HG03378 (cell line): Measurements from ENCODE around the gene TLE2.
"Not testable (repeated sequence)": the region's sequence is repeated elsewhere in the genome, so short reads cannot be mapped to it uniquely, and the experiment has no call there.

Experiments
- ATAC-seq: cut with Tn5 transposase; IDR thresholded peaks from one replicate; pipeline ENCODE4 v1.9.1; 2021; ENCODE audit warnings: mild to moderate bottlenecking, moderate library complexity; ENCODE audit not compliant: unreplicated experiment

Gene TLE2

DNA sequence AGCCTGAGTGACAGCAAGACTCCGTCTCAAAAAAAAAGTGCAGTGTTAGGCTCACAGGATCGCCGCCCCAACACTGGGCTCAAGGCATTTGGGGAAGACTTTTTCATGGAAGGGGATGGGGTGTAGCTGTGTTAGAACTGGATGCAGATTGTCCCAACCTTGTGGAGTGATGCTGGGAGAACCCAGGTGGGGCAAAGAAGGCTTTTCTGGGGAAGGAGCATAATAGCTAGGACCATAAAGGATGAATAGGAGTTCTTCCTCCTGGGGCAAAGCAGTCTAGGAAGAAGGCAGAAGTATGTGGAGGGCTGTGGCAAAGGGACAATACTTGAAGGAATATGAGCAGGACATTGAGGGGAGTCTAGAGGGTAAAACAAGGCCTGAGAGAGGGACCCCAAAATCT, 40.5 kb downstream of the TLE2 start:
- ATAC-seq: no peak

DNA sequence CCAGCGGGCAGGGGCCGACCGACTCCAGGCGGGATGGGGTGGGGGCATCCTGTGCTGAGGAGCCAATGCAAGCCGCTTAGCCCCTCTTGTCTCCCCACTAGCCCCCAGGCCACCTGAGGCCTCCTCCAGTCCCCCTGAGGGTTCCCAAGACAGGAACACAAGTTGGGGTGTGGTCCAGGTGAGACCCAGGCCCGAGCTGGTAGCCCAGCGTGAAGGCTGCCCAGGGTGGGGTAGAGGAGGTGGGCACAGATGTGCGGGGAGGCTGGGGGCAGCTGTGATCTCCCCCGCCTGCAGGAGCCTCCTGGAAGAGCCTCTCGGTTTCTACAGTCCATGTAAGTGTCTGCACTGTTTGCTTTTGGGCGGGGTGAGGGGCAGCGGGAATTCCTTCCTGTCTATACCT, 41.3 kb downstream of the TLE2 start:
- ATAC-seq: no peak

DNA sequence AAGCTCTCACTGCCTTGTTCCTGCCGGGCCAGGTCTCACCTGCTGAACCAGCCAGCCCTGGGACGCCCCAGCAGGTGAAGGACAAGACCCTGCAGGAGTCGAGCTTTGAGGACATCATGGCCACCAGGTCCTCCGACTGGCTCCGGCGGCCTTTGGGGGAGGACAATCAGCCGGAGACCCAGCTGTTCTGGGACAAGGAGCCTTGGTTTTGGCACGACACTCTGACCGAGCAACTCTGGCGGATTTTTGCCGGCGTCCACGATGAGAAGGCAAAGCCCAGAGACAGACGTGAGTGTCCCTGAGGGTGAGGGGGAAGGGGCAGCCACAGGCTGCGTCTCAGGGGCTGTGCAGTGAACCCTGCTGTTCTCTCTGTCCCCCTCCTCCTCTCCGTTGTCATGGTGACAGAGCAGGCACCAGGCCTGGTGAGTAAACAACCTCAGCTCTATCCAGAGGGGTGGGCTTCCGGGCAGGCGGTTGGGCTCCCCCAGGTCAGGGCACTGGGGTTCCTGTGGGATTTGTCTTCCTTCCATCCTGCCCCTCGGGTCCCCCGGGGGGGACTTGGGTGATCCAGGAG, 42.0 kb downstream of the TLE2 start:
- no peak for ATAC-seq

DNA sequence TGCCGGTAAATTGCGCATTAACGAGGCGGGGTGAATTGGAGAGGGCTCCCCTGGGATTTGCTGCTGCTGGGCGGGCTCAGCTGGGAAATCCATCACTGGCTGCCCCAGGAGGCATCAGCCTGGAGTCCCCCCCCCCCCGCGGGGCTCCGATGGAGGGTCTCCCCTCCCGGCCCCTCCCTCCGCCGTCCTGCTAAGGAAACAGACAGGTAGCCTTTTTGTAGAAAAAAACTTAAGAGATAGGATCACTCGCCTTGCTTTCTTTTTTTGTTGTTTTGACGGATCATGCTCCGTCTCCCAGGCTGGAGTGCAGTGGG, 44.9 kb downstream of the TLE2 start:
- no peak for ATAC-seq

DNA sequence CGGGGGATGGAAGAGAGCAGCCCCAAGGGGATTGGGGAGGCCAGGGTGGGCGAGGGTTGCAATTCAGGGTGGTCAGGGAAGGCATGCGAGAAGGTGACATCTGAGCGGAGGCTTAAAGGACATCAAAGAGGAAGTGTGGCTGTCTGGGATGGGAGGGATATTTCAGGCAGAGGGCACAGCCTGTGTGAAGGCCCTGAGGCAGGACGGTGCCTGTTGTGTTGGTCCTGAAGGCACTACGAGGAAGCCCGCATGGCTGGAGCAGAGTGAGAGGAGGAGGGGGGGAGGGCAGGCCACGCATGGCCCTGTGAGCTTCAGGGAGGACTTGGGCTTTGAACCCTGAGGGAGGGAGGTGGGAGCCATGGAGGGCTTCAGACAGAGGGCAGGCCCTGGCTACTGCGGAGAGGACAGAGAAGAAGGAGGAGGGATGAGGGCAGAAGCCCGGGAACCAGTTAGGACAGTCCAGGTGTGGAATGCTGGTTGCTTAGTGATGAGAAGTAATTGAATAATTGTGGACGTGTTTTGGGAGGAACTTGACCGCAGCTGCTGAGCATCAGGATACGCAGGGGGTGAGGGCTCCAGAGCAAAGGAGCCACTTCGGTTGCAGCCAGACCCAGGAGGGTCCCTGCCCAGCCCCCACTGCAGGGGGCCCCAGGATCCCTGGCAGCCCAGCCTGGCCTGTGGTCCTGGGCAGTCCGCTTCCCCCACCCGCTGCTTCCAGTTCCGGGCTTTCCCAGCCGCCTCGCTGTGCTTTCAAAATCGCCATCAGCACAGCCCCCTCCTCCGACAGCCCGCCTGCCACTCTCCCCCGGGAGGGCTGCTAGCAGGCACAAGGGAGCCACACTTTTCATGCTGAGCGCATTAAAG, 45.5 kb downstream of the TLE2 start:
- no peak for ATAC-seq

DNA sequence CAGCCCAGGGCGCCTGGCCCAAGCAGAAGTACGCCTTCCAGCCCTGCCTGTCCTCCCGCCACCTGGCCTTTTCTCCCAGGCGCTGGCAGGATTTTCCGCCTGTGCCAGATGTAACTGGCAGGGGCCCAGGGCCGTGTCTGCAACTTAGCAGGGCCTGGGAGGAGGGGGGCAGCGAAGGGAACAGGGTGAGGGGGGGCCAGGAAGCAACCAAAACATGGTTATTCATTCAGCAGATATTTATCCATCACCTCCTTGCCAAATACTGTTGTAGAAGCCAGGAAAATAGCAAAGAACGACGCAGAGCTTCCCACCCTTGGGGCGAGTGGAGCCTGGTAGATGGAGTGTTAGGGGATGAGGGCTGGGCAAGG, 46.1 kb downstream of the TLE2 start:
- ATAC-seq: no peak

DNA sequence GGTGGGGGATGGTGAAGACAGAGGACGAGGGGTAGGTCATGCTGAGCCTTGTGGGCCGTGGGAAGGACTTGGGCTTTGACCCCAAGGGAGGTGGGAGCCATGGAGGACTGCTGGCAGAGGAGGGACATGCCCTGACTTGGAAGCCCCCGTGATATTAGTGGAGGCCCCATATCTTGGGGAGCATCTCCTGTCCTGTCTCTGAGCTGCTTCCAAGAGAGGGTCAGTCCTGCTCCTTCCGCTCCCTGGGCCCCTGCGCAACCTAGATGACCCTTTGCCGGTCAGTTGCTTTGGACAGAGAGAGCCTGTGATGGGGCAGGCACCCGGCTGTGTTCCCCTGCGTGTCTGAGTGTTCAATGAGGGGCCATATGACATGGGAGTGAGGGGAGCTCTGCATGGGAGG, 46.5 kb downstream of the TLE2 start:
- ATAC-seq: no peak

DNA sequence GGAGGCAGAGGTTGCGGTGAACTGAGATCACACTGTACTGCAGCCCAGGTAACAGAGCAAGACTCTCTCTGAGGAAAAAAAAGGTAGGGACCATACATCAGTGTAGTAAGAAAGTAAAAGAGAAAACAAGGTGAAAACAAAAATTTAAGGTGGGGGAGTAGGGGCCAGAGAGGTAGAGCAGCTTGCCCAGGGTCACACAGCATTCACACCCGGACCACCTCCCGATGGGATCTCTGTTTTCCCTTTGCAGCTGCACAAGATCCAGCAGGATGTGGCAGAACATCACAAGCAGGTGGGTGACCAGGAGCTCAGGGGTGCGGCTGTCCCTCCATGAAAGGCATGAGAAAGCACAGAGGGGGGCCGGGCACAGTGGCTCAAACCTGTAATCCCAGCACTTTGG, 47.2 kb downstream of the TLE2 start:
- ATAC-seq: no peak

DNA sequence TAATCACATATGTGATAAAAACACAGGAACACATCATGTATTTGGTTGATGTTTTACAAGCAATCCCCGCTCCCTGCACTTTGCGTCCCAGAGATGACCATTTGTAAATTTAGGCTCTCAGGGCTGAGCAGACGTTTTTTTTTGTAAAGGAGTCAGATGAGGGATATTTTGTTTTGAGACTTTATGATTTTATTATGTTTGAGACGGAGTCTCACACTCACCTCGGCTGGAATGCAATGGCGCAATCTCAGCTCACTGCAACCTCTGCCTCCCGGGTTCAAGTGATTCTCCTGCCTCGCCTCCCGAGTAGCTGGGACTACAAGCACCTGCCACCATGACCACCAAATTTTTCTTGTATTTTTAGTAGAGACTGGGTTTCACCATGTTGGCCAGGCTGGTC, 50.3 kb downstream of the TLE2 start:
- no peak for ATAC-seq

DNA sequence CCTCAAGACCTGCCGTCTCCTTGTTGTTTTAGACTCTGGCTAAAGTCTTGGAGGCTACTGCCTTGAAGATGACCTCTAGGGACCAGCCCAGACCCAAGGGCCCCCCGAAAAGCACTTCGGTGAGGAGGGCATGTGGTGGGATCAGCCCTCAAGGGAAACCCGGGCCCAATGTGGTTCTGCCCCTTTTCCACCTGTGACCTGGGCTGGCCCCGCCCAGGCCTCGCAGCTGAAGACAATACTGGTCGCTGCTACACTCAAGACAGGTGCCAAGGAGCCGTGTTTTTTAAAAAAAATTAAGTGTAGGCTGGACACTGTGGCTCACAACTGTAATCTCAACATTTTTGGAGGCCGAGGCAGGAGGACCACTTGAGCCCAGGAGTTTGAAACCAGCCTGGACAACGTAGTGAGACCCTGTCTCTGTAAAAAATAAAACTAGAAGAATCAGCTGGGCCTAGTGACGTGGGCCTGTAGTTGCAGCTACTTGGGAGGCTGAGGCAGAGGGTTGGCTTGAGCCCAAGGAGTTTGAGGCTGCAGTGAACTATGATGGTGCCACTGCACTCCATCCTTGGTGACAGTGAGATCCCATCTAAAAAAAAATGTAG, 50.8 kb downstream of the TLE2 start:
- ATAC-seq: no peak

DNA sequence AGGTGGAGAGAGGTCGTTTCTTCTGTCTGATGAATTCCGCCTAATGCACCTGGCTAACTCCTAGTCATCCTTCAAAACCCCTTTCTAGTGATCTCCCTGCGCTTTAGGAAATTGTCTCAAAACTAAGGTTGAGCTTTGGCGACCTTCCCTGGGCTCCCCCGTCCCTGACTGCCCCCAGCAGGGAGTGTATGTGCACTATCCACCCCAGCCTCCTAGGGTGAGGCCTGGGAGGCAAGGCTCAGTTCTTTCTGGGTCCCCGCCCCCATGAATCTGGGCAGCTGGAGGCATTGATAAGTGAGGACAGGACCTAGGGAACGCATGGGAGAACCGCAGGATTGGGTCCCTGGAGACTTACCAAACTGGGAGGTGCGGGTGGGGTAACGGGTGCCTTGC, 51.3 kb downstream of the TLE2 start:
- ATAC-seq: peak; percentile 9

DNA sequence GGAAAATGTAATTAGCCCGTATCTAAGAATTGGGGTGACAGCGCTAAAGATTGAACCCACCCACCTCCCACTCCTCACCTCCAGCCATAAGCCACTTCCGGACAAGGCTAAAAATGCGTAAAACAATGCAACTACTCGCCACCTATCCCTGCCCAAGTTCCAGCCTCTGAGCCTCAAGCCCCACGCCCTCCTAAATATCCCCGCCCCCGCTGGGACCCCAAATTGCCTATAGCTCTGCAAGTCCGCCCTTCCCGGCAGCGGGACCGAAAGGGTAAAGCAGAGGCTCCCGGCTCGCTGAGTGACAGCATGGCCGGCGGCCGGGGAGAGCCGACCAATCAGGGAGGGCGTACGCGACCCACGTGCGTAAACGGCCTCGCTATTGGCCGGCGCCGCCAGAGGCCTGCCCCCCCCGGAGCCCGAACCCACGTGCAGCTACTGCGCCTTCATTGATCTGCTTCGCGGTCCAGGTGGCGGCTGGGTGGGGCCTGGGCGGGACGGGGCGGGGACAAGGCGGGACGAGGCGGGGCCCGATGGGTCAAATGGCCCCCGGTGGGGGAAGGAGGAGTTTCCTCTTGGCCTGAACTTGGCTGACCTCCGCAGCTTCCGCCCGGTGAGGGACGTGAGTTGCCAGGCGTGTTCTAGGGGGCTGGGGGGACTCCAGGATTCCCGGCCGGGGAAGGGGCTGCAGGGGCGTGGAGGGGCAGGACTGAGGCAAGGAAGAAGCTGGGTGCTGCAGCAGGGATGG, 51.9 kb downstream of the TLE2 start, which contains the start of gene TLE6:
Gene TLE6, plus strand, starts transcription at position 564 of the 745 bp plus-strand sequence. CDS start 670 bp downstream, outside the sequence.
- ATAC-seq: peak; percentile 72

DNA sequence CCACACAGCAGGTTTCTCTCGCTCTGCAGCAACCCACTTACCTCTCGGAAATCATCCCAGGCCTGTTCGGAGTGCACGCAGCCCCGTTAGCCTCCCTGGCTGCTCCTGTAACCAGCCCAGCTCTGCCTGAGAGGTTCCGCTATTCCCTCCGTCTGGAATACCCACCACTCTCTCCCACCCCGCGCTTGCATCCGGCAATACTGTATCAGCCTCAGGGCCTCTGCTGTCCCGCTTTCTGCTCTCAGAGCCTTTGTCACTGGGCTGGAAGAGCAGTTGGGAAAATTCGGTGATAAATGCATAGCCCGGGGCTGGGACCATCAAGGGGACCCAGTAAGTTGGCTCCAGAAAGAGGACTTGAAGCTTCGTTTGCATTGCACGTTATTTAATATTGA, 52.5 kb downstream of the TLE2 start:
- no peak for ATAC-seq

DNA sequence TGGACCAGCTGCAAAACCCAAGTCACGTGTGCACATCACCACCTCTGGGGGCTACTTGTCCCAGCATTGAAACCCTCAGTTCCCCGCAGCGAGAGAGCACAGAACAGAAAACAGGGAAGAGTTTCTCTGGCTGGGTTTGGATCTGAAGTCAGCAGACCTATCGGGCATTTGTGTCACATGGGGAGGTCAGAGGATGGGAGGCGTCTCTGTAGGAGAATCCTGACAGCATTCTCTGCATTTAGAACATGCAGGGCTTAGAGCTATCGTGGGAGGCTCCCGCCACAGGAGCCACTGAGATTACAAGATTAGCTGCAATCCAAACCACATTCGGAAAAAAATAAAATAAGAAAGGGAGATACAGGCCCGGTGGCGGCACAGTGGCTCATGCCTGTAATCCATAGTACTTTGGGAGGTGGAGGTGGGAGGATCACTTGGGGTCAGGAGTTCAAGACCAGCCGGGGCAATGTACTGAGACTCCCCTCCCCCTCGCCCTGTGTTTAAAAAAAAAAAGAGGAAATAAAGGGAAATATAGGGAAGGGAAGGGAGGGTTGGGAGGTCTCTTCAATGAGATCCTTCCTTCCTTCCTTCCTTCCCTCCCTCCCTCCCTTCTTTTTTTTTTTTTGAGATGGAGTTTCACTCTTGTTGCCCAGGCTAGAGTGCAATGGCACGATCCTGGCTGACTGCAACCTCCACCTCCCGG, 54.6 kb downstream of the TLE2 start:
- no peak for ATAC-seq

DNA sequence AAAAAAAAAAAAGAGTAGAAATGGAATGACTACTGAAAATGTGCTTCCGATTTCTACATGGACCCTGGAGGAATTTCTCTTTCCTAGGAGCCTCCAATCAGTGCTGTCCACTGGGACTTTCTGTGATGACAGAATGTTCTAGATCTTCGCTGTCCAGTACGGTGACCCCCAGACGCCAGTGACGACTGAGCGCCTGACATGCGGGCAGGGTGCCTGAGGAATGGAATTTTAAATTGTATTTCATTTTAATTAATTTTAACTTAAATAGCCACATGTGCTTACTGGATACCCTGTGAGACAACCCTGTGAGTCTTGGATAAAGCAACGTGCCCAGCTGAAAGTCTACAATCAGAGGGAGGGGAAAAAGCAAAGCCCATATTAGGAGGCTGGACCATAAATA, 55.9 kb downstream of the TLE2 start:
- ATAC-seq: no peak

DNA sequence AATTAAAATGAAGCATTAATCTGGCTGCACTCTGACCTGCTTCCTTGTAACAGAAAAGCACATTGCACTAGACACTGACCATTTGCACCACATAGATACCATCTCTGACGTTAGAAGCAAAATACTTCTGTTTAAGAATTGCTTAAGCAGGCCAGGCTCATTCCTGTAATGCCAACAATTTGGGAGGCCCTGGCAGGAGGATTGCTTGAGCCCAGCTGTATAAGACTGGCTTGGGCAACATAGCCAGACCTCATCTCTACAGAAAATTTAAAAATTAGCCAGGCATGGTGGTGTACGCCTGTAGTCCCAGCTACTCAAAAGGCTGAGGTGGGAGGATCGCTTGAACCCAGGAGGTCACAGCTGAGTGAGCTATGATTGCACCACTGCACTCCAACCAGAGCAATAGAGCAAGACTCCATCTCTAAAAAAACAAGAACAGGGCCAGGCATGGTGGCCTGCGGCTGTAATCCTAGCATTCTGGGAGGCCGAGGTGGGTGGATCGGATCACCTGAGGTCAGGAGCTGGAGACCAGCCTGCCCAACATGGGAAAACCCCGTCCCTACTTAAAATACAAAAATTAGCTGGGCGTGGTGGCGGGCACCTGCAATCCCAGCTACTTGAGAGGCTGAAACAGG, 58.8 kb downstream of the TLE2 start:
- no peak for ATAC-seq

DNA sequence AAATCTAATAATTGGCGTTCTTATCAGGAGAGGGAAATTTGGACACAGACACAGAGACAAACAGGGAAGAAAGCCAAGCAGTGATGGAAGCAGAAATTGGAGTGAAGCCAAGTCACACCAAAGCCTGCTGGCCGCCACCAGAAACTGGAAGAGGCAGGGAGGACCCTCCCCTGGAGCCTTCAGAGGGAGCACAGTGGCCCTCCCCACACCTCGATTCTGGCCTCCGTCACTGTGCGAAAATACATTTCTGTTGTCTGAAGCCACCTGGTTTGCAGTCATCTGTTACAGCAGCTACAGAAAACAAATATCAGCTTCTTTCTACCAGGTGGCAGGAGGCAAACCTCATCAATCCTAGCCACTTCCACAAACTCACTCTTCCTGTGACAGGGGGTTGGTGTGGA, 60.0 kb downstream of the TLE2 start:
- ATAC-seq: no peak

DNA sequence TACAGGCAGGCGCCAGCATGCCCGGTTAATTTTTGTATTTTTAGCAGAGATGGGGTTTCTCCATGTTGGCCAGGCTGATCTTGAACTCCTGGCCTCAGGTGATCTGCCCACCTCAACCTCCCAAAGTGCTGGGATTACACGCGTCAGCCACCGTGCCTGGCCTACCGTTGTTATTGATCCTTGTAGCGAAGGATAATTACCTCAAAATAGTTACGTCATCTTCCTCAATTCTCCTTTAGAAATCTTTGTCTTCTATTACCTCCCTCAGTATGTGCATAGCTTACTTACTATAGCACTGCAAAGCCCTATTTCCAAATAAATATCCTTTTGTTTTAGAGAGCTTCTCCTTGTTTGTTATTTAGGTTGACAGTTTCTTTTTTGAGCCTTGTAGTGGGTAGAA, 61.1 kb downstream of the TLE2 start:
- ATAC-seq: no peak

DNA sequence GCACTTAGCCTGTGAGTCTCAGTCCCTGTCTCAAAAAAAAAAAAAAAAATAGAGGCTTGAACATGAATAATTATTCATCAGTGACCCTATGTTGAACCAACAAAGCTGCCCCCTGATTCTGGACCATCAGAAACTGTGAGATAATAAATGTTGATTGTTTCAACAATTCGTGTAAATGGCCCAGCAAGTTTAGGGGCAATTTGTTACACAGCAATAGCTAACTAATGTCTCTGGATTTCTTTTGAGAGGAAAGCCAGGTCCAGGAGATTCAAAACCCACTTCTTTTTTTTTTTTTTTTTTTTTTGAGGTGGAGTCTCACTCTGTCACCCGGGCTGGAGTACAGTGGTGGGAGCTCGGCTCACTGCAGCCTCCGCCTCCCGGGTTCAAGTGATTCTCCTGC, 64.2 kb downstream of the TLE2 start:
- no peak for ATAC-seq

DNA sequence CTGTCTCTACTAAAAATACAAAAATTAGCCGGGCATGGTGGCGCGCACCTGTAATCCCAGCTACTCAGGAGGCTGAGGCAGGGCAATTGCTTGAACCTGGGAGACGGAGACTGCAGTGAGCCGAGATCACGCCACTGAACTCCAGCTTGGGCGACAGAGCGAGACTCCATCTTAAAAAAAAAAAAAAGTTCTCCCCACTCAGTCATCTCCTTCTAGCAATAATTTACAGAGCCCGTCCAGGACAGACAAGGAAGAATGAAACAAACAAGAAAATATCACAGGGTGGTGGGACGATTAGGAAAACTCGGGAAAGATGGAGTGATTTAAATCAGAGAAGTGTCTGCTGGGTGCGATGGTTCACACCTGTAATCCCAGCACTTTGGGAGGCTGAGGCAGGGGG, 65.4 kb downstream of the TLE2 start:
- not testable (repeated sequence) for ATAC-seq

DNA sequence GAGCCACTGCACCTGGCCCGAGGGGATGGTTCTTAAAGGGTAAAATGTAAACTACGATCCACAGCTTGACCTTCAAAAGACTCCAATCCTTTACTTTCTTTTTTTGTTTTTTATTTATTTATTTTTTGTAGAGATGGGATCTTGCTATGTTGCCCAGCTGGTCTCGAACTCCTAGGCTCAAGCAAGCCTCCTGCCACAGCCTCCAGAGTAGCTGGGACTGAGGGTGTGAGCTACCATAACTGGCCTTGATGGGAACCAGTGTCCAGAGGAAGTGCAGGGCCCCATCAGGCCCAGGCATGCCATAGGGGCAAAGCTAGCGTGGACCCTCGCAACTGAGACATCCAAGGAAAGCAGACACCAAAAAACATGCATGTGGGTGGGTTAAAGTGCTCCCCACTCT, 66.0 kb downstream of the TLE2 start:
- no peak for ATAC-seq
